ENCODE results near the gene PHACTR1.
A peak's percentile ranks its signal among the peaks of the same experiment; 100 is the strongest.

PHACTR1 gene

GRCh38 chr6:13049666-13050254 lies 333.2 kb downstream of the PHACTR1 start:
- H3K4me3 ChIP-seq (ENCODE audit: low read depth, low read length) = no peak overlapping the region
- DNase-seq (ENCODE audit: low read depth) = no peak
- peak; percentile 15; the same call in 1 of the 2 replicates for TF ChIP-seq CTCF (IDR thresholded peaks at IDR 0.05; ENCODE audit: control insufficient read depth, extremely low read depth, insufficient read depth)

GRCh38 chr6:13053006-13053461 lies 336.5 kb downstream of the PHACTR1 start:
- no peak for TF ChIP-seq CTCF (IDR thresholded peaks at IDR 0.05; ENCODE audit: control insufficient read depth, extremely low read depth, insufficient read depth)
- no peak overlapping the region for H3K4me3 ChIP-seq (ENCODE audit: low read depth, low read length)
- no peak for DNase-seq (ENCODE audit: low read depth)

GRCh38 chr6:13058051-13058450 lies 341.5 kb downstream of the PHACTR1 start:
- no peak for DNase-seq (ENCODE audit: low read depth)

GRCh38 chr6:13059026-13059425 lies 342.5 kb downstream of the PHACTR1 start:
- no peak overlapping the region for H3K4me3 ChIP-seq (ENCODE audit: low read depth, low read length)
- no peak for TF ChIP-seq CTCF (IDR thresholded peaks at IDR 0.05; ENCODE audit: control insufficient read depth, extremely low read depth, insufficient read depth)
- DNase-seq (ENCODE audit: low read depth) = no peak

More at GRCh38 chr6:13058051-13058450, 341.5 kb downstream of the PHACTR1 start:
- no peak for TF ChIP-seq CTCF (IDR thresholded peaks at IDR 0.05; ENCODE audit: control insufficient read depth, extremely low read depth, insufficient read depth)
- H3K4me3 ChIP-seq (ENCODE audit: low read depth, low read length) = no peak overlapping the region

- no peak overlapping the region for H3K4me3 ChIP-seq (ENCODE audit: low read depth, low read length)
- DNase-seq (ENCODE audit: low read depth) = no peak
- no peak for TF ChIP-seq CTCF (IDR thresholded peaks at IDR 0.05; ENCODE audit: control insufficient read depth, extremely low read depth, insufficient read depth)
Observed at GRCh38 chr6:13063300-13063918, 346.8 kb downstream of the PHACTR1 start.

GRCh38 chr6:13065581-13065980 lies 349.0 kb downstream of the PHACTR1 start:
- DNase-seq (ENCODE audit: low read depth) = no peak
- no peak for TF ChIP-seq CTCF (IDR thresholded peaks at IDR 0.05; ENCODE audit: control insufficient read depth, extremely low read depth, insufficient read depth)
- H3K4me3 ChIP-seq (ENCODE audit: low read depth, low read length) = no peak overlapping the region

- DNase-seq (ENCODE audit: low read depth) = no peak
- no peak for TF ChIP-seq CTCF (IDR thresholded peaks at IDR 0.05; ENCODE audit: control insufficient read depth, extremely low read depth, insufficient read depth)
- H3K4me3 ChIP-seq (ENCODE audit: low read depth, low read length) = no peak overlapping the region
Observed at GRCh38 chr6:13066050-13066449, 349.5 kb downstream of the PHACTR1 start.

Measured in LNCaP clone FGC (cell line).